Neural cell (in vitro differentiated cells): ENCODE data around the gene STAT2. TPM values are rescaled to one million over a fixed set of nuclear protein-coding genes. Genes with fewer than 3 reads are reported as not detected.

Experiments used
- H2AFZ ChIP-seq: fragments of 200-600, 300-800 bp; sonication (generic), shearing (Covaris generic); 2 replicates; pipeline ENCODE4 v1.6.0; 2014; ENCODE audit warnings: low read depth, mild to moderate bottlenecking, antibody characterized with exemption, low read length, moderate library complexity
- H3F3A ChIP-seq: fragments of 200-600 bp; shearing (Covaris generic); 2 replicates; pipeline ENCODE4 v1.6.1; 2016; ENCODE audit warnings: mild to moderate bottlenecking, moderate library complexity, mixed read lengths, antibody characterized with exemption, low read length; ENCODE audit not compliant: insufficient read depth, poor library complexity, severe bottlenecking
- H3K27ac ChIP-seq: fragments of 200-600, 300-800 bp; sonication (generic), shearing (Covaris generic); 2 replicates; pipeline ENCODE4 v1.5.1; 2014; ENCODE audit warnings: mild to moderate bottlenecking, low read length, moderate library complexity
- H3K27me3 ChIP-seq: fragments of 300-800, 200-600 bp; sonication (generic), shearing (Covaris generic); 2 replicates; pipeline ENCODE4 v1.6.0; 2014; ENCODE audit warnings: mild to moderate bottlenecking, low read depth, low read length, moderate library complexity; ENCODE audit not compliant: insufficient read depth
- H3K36me3 ChIP-seq: fragments of 300-800, 200-600 bp; sonication (generic), shearing (Covaris generic); 2 replicates; pipeline ENCODE4 v1.5.1; 2014; ENCODE audit warnings: mild to moderate bottlenecking, antibody characterized with exemption, low read length, moderate library complexity; ENCODE audit not compliant: insufficient read depth
- H3K4me2 ChIP-seq: fragments of 300-800, 200-600 bp; sonication (generic), shearing (Covaris generic); 2 replicates; pipeline ENCODE4 v1.6.0; 2014; ENCODE audit warnings: mild to moderate bottlenecking, low read length
- H3K4me3 ChIP-seq: fragments of 300-800, 200-600 bp; sonication (generic), shearing (Covaris generic); 2 replicates; pipeline ENCODE4 v1.5.1; 2014; ENCODE audit warnings: mild to moderate bottlenecking, low read length, moderate library complexity
- H3K79me2 ChIP-seq: fragments of 200-600 bp; shearing (Covaris generic); replicated peaks from 2 replicates; pipeline ENCODE4 v1.6.0; 2014; ENCODE audit warnings: mild to moderate bottlenecking, low read length, moderate library complexity; ENCODE audit not compliant: insufficient read depth
- H3K9ac ChIP-seq: fragments of 300-800, 200-600 bp; sonication (generic), shearing (Covaris generic); 2 replicates; pipeline ENCODE4 v1.6.1; 2016; ENCODE audit warnings: mild to moderate bottlenecking, low read length, mixed read lengths
- H3K9me2 ChIP-seq: fragments of 200-600 bp; shearing (Covaris generic); 2 replicates; pipeline ENCODE4 v1.6.1; 2016; ENCODE audit warnings: mild to moderate bottlenecking, low read length, mixed read lengths; ENCODE audit not compliant: insufficient read depth
- H3K9me3 ChIP-seq: fragments of 200-600, 300-800 bp; sonication (generic), shearing (Covaris generic); 2 replicates; pipeline ENCODE4 v1.6.1; 2016; ENCODE audit warnings: mild to moderate bottlenecking, mixed run types, low read length, moderate library complexity, mixed read lengths
- H4K20me1 ChIP-seq: fragments of 200-600 bp; shearing (Covaris generic); 2 replicates; pipeline ENCODE4 v1.6.1; 2016; ENCODE audit warnings: mild to moderate bottlenecking, mixed run types; ENCODE audit not compliant: insufficient read depth
- EP300 ChIP-seq: fragments of 450-650 bp; conservative IDR thresholded peaks from 2 replicates; pipeline ENCODE4 v1.6.1; 2014; ENCODE audit warnings: antibody characterized with exemption, mild to moderate bottlenecking, moderate library complexity; ENCODE audit not compliant: poor library complexity, severe bottlenecking
- EZH2 ChIP-seq: fragments of 200-600, 300-800 bp; shearing (Covaris generic), sonication (generic); IDR thresholded peaks from 2 replicates; pipeline ENCODE4 v1.6.1; 2014; ENCODE audit warnings: antibody characterized with exemption, low read length, borderline replicate concordance, mild to moderate bottlenecking; ENCODE audit not compliant: insufficient read depth, poor library complexity, severe bottlenecking
- MXI1 ChIP-seq: fragments of 450-650 bp; conservative IDR thresholded peaks from 2 replicates; pipeline ENCODE4 v1.6.1; 2014; ENCODE audit warnings: antibody characterized with exemption, mild to moderate bottlenecking; ENCODE audit not compliant: poor library complexity, severe bottlenecking
- POLR2AphosphoS5 ChIP-seq: IDR thresholded peaks from 2 replicates; pipeline ENCODE4 v1.6.1; 2012
- RAD21 ChIP-seq: fragments of 450-650 bp; conservative IDR thresholded peaks from 2 replicates; pipeline ENCODE4 v1.6.1; 2014; ENCODE audit warnings: antibody characterized with exemption, mild to moderate bottlenecking, moderate library complexity
- REST ChIP-seq: IDR thresholded peaks from 2 replicates; pipeline ENCODE4 v1.6.1; 2012; ENCODE audit warnings: borderline replicate concordance
- SMC3 ChIP-seq: fragments of 450-650 bp; conservative IDR thresholded peaks from 2 replicates; pipeline ENCODE4 v1.6.1; 2014; ENCODE audit warnings: antibody characterized with exemption, mild to moderate bottlenecking, moderate library complexity; ENCODE audit not compliant: poor library complexity
- TAF1 ChIP-seq: IDR thresholded peaks from 2 replicates; pipeline ENCODE4 v1.6.1; 2012; ENCODE audit warnings: low read depth
- polyA plus RNA-seq: library from polyadenylated mRNA; depleted of rRNA; stranded (reverse); fragments of >200 nt; gene quantifications from 2 replicates; pipeline ENCODE4 v1.2.3, GENCODE V29; 2014
- TF ChIP-seq, protein P1 (sequence below): fragments of 450-650 bp; IDR thresholded peaks from 2 replicates; pipeline ENCODE4 v1.5.1; 2014; ENCODE audit warnings: antibody characterized with exemption, mild to moderate bottlenecking, moderate library complexity; ENCODE audit not compliant: poor library complexity, severe bottlenecking

STAT2 gene
- polyA plus RNA-seq, 1 donor from 2014 or later = 88.2 TPM

- H3K27me3 ChIP-seq = no peaks in the 10 kb centered on the region
- H3K27ac ChIP-seq = peak overlapping the region; percentile 74
- H4K20me1 ChIP-seq = no peaks in the 10 kb centered on the region
- H3K9me2 ChIP-seq = no peaks in the 10 kb centered on the region
- H2AFZ ChIP-seq = peak overlapping the region; percentile 18
- H3F3A ChIP-seq = no peaks in the 10 kb centered on the region
- no peak for TF ChIP-seq REST
- TF ChIP-seq, protein P1, sequence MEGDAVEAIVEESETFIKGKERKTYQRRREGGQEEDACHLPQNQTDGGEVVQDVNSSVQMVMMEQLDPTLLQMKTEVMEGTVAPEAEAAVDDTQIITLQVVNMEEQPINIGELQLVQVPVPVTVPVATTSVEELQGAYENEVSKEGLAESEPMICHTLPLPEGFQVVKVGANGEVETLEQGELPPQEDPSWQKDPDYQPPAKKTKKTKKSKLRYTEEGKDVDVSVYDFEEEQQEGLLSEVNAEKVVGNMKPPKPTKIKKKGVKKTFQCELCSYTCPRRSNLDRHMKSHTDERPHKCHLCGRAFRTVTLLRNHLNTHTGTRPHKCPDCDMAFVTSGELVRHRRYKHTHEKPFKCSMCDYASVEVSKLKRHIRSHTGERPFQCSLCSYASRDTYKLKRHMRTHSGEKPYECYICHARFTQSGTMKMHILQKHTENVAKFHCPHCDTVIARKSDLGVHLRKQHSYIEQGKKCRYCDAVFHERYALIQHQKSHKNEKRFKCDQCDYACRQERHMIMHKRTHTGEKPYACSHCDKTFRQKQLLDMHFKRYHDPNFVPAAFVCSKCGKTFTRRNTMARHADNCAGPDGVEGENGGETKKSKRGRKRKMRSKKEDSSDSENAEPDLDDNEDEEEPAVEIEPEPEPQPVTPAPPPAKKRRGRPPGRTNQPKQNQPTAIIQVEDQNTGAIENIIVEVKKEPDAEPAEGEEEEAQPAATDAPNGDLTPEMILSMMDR = no peak
- TF ChIP-seq EP300 = no peak
- TF ChIP-seq TAF1 = no peak
- no peak for TF ChIP-seq MXI1
- TF ChIP-seq POLR2AphosphoS5 = no peak
- no peak for TF ChIP-seq SMC3
- no peak for TF ChIP-seq RAD21
- no peak for TF ChIP-seq EZH2
- H3K79me2 ChIP-seq = peaks cover 26% of the 10 kb centered on the region
- no peak overlapping the region for H3K9ac ChIP-seq
- peak overlapping the region; percentile 99 for H3K4me3 ChIP-seq
- no peak overlapping the region for H3K4me2 ChIP-seq
- H3K36me3 ChIP-seq = no peaks in the 10 kb centered on the region
- no peaks in the 10 kb centered on the region for H3K9me3 ChIP-seq
Observed at GRCh38 chr12:56300644-56301464, 59.1 kb downstream of the STAT2 start.

- peak; percentile 61 for TF ChIP-seq POLR2AphosphoS5
- TF ChIP-seq REST = peak; percentile 64
- no peak for TF ChIP-seq EZH2
- TF ChIP-seq MXI1 = peak; percentile 94
- no peak for TF ChIP-seq RAD21
- TF ChIP-seq EP300 = peak; percentile 9
- H3K27ac ChIP-seq = peak within 1 kb of the TSS; percentile 74
- H3K4me2 ChIP-seq = peak within 1 kb of the TSS; percentile 87
- peaks cover 26% of the 10 kb centered on the region for H3K79me2 ChIP-seq
- H3K9me3 ChIP-seq = no peaks in the 10 kb centered on the region
- H3K9me2 ChIP-seq = no peaks in the 10 kb centered on the region
- peak within 1 kb of the TSS; percentile 99 for H3K4me3 ChIP-seq
- no peaks in the 10 kb centered on the region for H4K20me1 ChIP-seq
- no peaks in the 10 kb centered on the region for H3K27me3 ChIP-seq
- no peaks in the 10 kb centered on the region for H3F3A ChIP-seq
- no peaks in the 10 kb centered on the region for H3K36me3 ChIP-seq
- H3K9ac ChIP-seq = peak within 1 kb of the TSS; percentile 80
- H2AFZ ChIP-seq = peak within 1 kb of the TSS; percentile 38
Observed at GRCh38 chr12:56299853-56300643, 59.9 kb downstream of the STAT2 start, which contains the start of gene CS. Gene CS, minus strand, starts transcription at chr12:56300330. Its CDS starts 129 bp downstream, at chr12:56300201.
